Measurements from ENCODE around the gene KAZN.

The KAZN gene

GRCh38 chr1:14836426-14837140 lies 238.1 kb downstream of the KAZN start:
- no peak for DNase-seq

GRCh38 chr1:14840374-14840773 lies 241.9 kb downstream of the KAZN start:
- DNase-seq, result no peak

- DNase-seq, result peak; percentile 28
Observed at GRCh38 chr1:14841456-14841855, 243.0 kb downstream of the KAZN start.

- DNase-seq, result no peak
Observed at GRCh38 chr1:14841951-14842350, 243.5 kb downstream of the KAZN start.

- DNase-seq, result no peak
Observed at GRCh38 chr1:14842361-14842760, 243.9 kb downstream of the KAZN start.

GRCh38 chr1:14842891-14843290 lies 244.4 kb downstream of the KAZN start:
- DNase-seq, result no peak

- no peak for DNase-seq
Observed at GRCh38 chr1:14843525-14843924, 245.0 kb downstream of the KAZN start.

GRCh38 chr1:14844356-14844755 lies 245.9 kb downstream of the KAZN start:
- DNase-seq, result no peak

GRCh38 chr1:14844923-14845617 lies 246.6 kb downstream of the KAZN start:
- DNase-seq, result no peak

GRCh38 chr1:14845851-14846250 lies 247.4 kb downstream of the KAZN start:
- no peak for DNase-seq

GRCh38 chr1:14846688-14847087 lies 248.2 kb downstream of the KAZN start:
- no peak for DNase-seq

GRCh38 chr1:14848203-14848602 lies 249.7 kb downstream of the KAZN start:
- no peak for DNase-seq

GRCh38 chr1:14848625-14849024 lies 250.1 kb downstream of the KAZN start:
- no peak for DNase-seq

GRCh38 chr1:14849038-14849437 lies 250.6 kb downstream of the KAZN start:
- no peak for DNase-seq

GRCh38 chr1:14850563-14850962 lies 252.1 kb downstream of the KAZN start:
- DNase-seq, result no peak

GRCh38 chr1:14851760-14852159 lies 253.3 kb downstream of the KAZN start:
- DNase-seq, result no peak

- no peak for DNase-seq
Observed at GRCh38 chr1:14852291-14852690, 253.8 kb downstream of the KAZN start.

GRCh38 chr1:14853518-14853917 lies 255.0 kb downstream of the KAZN start:
- DNase-seq, result no peak

- no peak for DNase-seq
Observed at GRCh38 chr1:14855268-14855667, 256.8 kb downstream of the KAZN start.

- DNase-seq, result no peak
Observed at GRCh38 chr1:14855801-14856200, 257.3 kb downstream of the KAZN start.

- DNase-seq, result no peak
Observed at GRCh38 chr1:14857436-14858195, 259.1 kb downstream of the KAZN start.

- DNase-seq, result no peak
Observed at GRCh38 chr1:14862114-14862771, 263.8 kb downstream of the KAZN start.

GRCh38 chr1:14865106-14865505 lies 266.6 kb downstream of the KAZN start:
- no peak for DNase-seq

Data from NCI-H82 (cell line).